HG03558 (cell line): ENCODE measurements around the gene DCPS.
A peak's percentile ranks its signal among the peaks of the same experiment; 100 is the strongest.
"Not testable (repeated sequence)": the region's sequence is repeated elsewhere in the genome, so short reads cannot be mapped to it uniquely, and the experiment has no call there.

Experiments
- ATAC-seq: cut with Tn5 transposase; IDR thresholded peaks from one replicate; pipeline ENCODE4 v1.9.1; 2021; ENCODE audit warnings: moderate number of reproducible peaks; ENCODE audit not compliant: unreplicated experiment; ENCODE audit errors: extremely low read depth

Gene DCPS

GRCh38 chr11:126374562-126375300 is 70.9 kb downstream of the DCPS start:
- ATAC-seq, result not testable (repeated sequence)

- no peak for ATAC-seq
Measured at GRCh38 chr11:126375726-126376125, 71.9 kb downstream of the DCPS start.

GRCh38 chr11:126378763-126379162 is 74.9 kb downstream of the DCPS start:
- ATAC-seq, result no peak

GRCh38 chr11:126380909-126381308 is 77.0 kb downstream of the DCPS start:
- ATAC-seq, result no peak

- ATAC-seq, result not testable (repeated sequence)
Measured at GRCh38 chr11:126381960-126382359, 78.1 kb downstream of the DCPS start.

- not testable (repeated sequence) for ATAC-seq
Measured at GRCh38 chr11:126382641-126383040, 78.8 kb downstream of the DCPS start.

GRCh38 chr11:126383339-126384335 is 79.8 kb downstream of the DCPS start:
- no peak for ATAC-seq

GRCh38 chr11:126384449-126385070 is 80.7 kb downstream of the DCPS start:
- no peak for ATAC-seq

GRCh38 chr11:126385991-126386728 is 82.3 kb downstream of the DCPS start:
- ATAC-seq, result no peak

- ATAC-seq, result not testable (repeated sequence)
Measured at GRCh38 chr11:126386729-126387071, 82.8 kb downstream of the DCPS start.

GRCh38 chr11:126387857-126388256 is 84.0 kb downstream of the DCPS start:
- ATAC-seq, result no peak

GRCh38 chr11:126390272-126390867 is 86.5 kb downstream of the DCPS start:
- ATAC-seq, result no peak

GRCh38 chr11:126391286-126391954 is 87.6 kb downstream of the DCPS start:
- no peak for ATAC-seq

GRCh38 chr11:126391970-126392632 is 88.2 kb downstream of the DCPS start:
- ATAC-seq, result peak; percentile 60

- ATAC-seq, result no peak
Measured at GRCh38 chr11:126392633-126393013, 88.8 kb downstream of the DCPS start.

GRCh38 chr11:126393143-126393542 is 89.3 kb downstream of the DCPS start:
- no peak for ATAC-seq

- ATAC-seq, result no peak
Measured at GRCh38 chr11:126394036-126394435, 90.2 kb downstream of the DCPS start.

GRCh38 chr11:126394634-126395072 is 90.8 kb downstream of the DCPS start:
- not testable (repeated sequence) for ATAC-seq
